ENCODE data around the gene KLHL34.

The KLHL34 gene

GRCh38 chrX:21658152-21658737 is at the start of gene KLHL34:
Gene KLHL34, minus strand, starts transcription at chrX:21658330. Its CDS starts 542 bp downstream, at chrX:21657788.
- Histone ChIP-seq H3K4me1 (ENCODE audit: control insufficient read depth, insufficient read depth, low read length) (no peaks in the 10 kb centered on the region), H3K9ac (ENCODE audit: low read length) (no peak within 1 kb of the TSS), H3K27me3 (ENCODE audit: control insufficient read depth, insufficient read depth, low read length) (peaks cover 13% of the 10 kb centered on the region), H3K9me3 (ENCODE audit: control insufficient read depth, low read length) (no peaks in the 10 kb centered on the region), H3K36me3 (ENCODE audit: control insufficient read depth, insufficient read depth, low read length) (no peaks in the 10 kb centered on the region), H3K4me3 (ENCODE audit: low read length) (no peak within 1 kb of the TSS)

DNA sequence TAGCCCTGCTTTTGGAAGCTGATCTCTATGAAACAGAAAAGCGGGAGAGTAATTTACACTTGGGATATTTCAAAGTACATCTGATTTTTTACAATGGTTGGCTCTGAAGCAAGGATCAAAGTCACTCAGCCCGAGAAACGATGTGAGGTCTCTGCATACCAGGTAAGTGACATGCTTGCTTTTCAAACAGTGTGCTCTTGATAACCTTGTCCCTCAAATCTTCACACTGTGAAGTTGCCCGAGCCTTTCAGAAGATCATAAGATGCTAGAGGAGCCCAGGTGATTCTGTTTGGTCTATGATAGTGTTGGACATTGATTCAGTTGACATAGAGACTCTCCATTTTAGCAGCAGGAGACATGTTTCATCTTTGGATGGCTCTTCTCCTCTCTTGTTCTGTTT is 47.1 kb upstream of the KLHL34 start:
- Histone ChIP-seq H3K27me3 (ENCODE audit: control insufficient read depth, insufficient read depth, low read length) (no peaks in the 10 kb centered on the region), H3K36me3 (ENCODE audit: control insufficient read depth, insufficient read depth, low read length) (no peaks in the 10 kb centered on the region), H3K4me3 (ENCODE audit: low read length) (no peak overlapping the region), H3K9ac (ENCODE audit: low read length) (no peak overlapping the region), H3K9me3 (ENCODE audit: control insufficient read depth, low read length) (no peaks in the 10 kb centered on the region), H3K4me1 (ENCODE audit: control insufficient read depth, insufficient read depth, low read length) (no peaks in the 10 kb centered on the region)

- Histone ChIP-seq H3K4me1 (ENCODE audit: control insufficient read depth, insufficient read depth, low read length) (no peaks in the 10 kb centered on the region), H3K9ac (ENCODE audit: low read length) (no peak overlapping the region), H3K36me3 (ENCODE audit: control insufficient read depth, insufficient read depth, low read length) (no peaks in the 10 kb centered on the region), H3K27me3 (ENCODE audit: control insufficient read depth, insufficient read depth, low read length) (no peaks in the 10 kb centered on the region), H3K9me3 (ENCODE audit: control insufficient read depth, low read length) (no peaks in the 10 kb centered on the region), H3K4me3 (ENCODE audit: low read length) (no peak overlapping the region)
Observed at GRCh38 chrX:21702725-21703124, 44.6 kb upstream of the KLHL34 start.

- Histone ChIP-seq H3K36me3 (ENCODE audit: control insufficient read depth, insufficient read depth, low read length) (no peaks in the 10 kb centered on the region), H3K4me1 (ENCODE audit: control insufficient read depth, insufficient read depth, low read length) (no peaks in the 10 kb centered on the region), H3K27me3 (ENCODE audit: control insufficient read depth, insufficient read depth, low read length) (no peaks in the 10 kb centered on the region), H3K9me3 (ENCODE audit: control insufficient read depth, low read length) (no peaks in the 10 kb centered on the region), H3K9ac (ENCODE audit: low read length) (no peak overlapping the region), H3K4me3 (ENCODE audit: low read length) (no peak overlapping the region)
Observed at GRCh38 chrX:21700967-21701366, 42.8 kb upstream of the KLHL34 start.

GRCh38 chrX:21700275-21700674 is 42.1 kb upstream of the KLHL34 start:
- H3K36me3 ChIP-seq (ENCODE audit: control insufficient read depth, insufficient read depth, low read length): no peaks in the 10 kb centered on the region
- H3K9ac ChIP-seq (ENCODE audit: low read length): no peak overlapping the region
- no peaks in the 10 kb centered on the region for H3K9me3 ChIP-seq (ENCODE audit: control insufficient read depth, low read length)
- no peaks in the 10 kb centered on the region for H3K4me1 ChIP-seq (ENCODE audit: control insufficient read depth, insufficient read depth, low read length)
- no peaks in the 10 kb centered on the region for H3K27me3 ChIP-seq (ENCODE audit: control insufficient read depth, insufficient read depth, low read length)
- H3K4me3 ChIP-seq (ENCODE audit: low read length): no peak overlapping the region

DNA sequence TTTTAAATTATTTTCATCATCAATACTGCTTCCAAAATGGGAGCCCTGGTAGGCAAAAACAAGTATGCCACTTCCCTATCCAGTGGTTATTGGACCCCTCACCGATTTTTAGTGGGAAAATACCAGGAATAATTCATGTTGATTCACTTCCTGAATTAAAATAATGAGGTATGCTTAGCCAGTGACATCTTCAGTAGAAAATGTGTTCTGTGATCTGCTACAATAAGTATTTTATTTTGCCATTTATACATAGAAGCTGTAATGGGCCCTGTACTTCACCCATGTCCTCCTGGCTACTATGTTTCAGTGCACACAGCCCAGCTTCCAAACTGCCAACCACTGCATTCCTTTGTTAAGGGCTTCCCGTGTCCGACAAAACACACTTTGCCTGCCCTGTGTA is 41.0 kb upstream of the KLHL34 start:
- H3K9me3 ChIP-seq (ENCODE audit: control insufficient read depth, low read length): no peaks in the 10 kb centered on the region
- H3K36me3 ChIP-seq (ENCODE audit: control insufficient read depth, insufficient read depth, low read length): no peaks in the 10 kb centered on the region
- H3K4me1 ChIP-seq (ENCODE audit: control insufficient read depth, insufficient read depth, low read length): no peaks in the 10 kb centered on the region
- H3K9ac ChIP-seq (ENCODE audit: low read length): no peak overlapping the region
- no peak overlapping the region for H3K4me3 ChIP-seq (ENCODE audit: low read length)
- no peaks in the 10 kb centered on the region for H3K27me3 ChIP-seq (ENCODE audit: control insufficient read depth, insufficient read depth, low read length)

DNA sequence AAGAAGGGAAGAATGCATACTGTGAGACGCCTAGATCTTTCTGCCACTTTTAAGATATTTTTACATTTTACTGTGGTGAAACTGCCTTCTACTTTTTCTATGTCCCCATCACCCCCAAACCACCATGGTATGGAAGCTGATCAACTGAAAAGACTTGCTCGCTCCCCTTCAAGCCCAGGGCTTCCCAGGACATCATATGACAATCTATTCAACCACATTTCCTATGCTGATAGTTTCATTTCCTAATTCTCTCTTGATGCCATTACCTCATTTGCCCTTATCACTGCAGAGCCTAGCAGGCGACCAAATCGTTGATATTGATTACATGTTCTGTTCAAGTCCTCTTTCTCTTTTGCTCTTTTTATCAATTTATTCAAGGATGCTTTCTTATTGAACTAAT is 40.1 kb upstream of the KLHL34 start:
- Histone ChIP-seq H3K27me3 (ENCODE audit: control insufficient read depth, insufficient read depth, low read length) (no peaks in the 10 kb centered on the region), H3K4me3 (ENCODE audit: low read length) (no peak overlapping the region), H3K36me3 (ENCODE audit: control insufficient read depth, insufficient read depth, low read length) (no peaks in the 10 kb centered on the region), H3K9ac (ENCODE audit: low read length) (no peak overlapping the region), H3K4me1 (ENCODE audit: control insufficient read depth, insufficient read depth, low read length) (no peaks in the 10 kb centered on the region), H3K9me3 (ENCODE audit: control insufficient read depth, low read length) (no peaks in the 10 kb centered on the region)

DNA sequence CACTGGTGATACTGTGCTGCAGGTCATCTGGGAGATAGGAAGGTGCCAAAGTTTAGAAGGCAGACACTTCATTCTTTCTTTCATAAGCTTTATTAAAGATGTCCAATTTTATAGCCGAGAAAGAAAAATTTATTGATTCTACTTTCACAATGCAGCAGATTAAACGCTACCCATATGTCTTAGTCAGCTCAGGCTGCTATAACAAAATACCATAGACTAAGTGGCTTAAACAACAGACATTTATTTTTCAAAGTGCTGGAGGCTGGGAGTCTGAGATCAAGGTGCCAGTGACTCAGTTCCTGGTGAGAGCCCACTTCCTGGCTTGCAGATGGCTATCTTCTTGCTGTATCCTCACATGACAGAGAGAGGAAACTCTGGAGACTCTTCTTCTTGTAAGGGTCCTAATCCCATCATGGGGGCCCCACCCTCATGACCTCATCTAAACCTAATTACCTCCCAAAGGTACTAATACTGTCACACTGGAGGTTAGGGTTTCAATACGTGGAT is 33.4 kb upstream of the KLHL34 start:
- Histone ChIP-seq H3K27me3 (ENCODE audit: control insufficient read depth, insufficient read depth, low read length) (no peaks in the 10 kb centered on the region), H3K9me3 (ENCODE audit: control insufficient read depth, low read length) (no peaks in the 10 kb centered on the region), H3K9ac (ENCODE audit: low read length) (no peak overlapping the region), H3K36me3 (ENCODE audit: control insufficient read depth, insufficient read depth, low read length) (no peaks in the 10 kb centered on the region), H3K4me3 (ENCODE audit: low read length) (no peak overlapping the region), H3K4me1 (ENCODE audit: control insufficient read depth, insufficient read depth, low read length) (no peaks in the 10 kb centered on the region)

DNA sequence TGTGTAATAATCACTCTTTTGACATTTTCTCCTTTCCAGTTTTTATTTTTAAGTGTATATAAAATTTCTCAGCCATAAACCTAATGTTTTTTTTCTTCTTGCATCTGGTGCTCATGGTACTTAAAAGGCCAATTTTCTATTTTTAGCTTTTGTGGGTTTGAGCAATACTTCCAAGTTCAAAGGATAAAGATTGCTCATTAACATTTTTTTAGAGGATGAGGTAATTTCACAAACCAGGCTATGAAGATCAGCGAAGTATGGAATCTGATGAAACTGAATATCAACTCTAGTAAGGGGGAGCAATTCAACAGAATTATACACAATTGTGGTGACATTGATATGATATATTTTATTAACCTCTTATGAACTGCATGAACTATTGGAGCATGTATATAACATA is 25.8 kb upstream of the KLHL34 start:
- H3K9ac ChIP-seq (ENCODE audit: low read length): no peak overlapping the region
- H3K4me3 ChIP-seq (ENCODE audit: low read length): no peak overlapping the region
- H3K9me3 ChIP-seq (ENCODE audit: control insufficient read depth, low read length): no peaks in the 10 kb centered on the region

DNA sequence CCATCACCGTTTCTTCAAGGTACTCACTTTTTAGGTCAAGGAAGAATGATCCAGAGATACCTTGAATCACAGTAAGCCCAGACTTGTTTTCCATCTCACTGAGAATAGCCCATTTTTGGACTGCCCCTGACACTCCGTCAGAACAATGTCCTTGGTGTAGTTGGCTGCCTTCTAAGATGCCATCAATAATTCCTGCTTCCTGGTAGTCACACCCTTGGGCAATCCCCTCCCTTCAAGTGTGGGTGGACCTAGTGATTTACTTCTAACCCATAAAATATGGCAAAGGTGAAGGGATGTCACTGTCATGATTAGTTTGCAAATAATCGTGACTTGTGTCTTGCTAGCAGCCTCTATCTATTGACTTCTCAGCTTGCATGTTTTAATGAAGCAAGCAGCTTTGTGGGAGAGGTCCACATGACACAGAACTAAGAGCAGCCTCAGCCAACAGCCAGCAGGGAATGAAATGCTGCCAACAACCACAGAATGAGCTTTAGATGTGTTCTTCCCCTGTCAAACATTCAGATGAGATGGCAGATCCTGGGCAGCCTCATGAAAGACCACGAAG is 20.0 kb upstream of the KLHL34 start:
- Histone ChIP-seq H3K9me3 (ENCODE audit: control insufficient read depth, low read length) (no peaks in the 10 kb centered on the region), H3K27me3 (ENCODE audit: control insufficient read depth, insufficient read depth, low read length) (no peaks in the 10 kb centered on the region)

More for the DNA sequence above, 25.8 kb upstream of the KLHL34 start:
- no peaks in the 10 kb centered on the region for H3K4me1 ChIP-seq (ENCODE audit: control insufficient read depth, insufficient read depth, low read length)
- H3K36me3 ChIP-seq (ENCODE audit: control insufficient read depth, insufficient read depth, low read length): no peaks in the 10 kb centered on the region
- no peaks in the 10 kb centered on the region for H3K27me3 ChIP-seq (ENCODE audit: control insufficient read depth, insufficient read depth, low read length)

DNA sequence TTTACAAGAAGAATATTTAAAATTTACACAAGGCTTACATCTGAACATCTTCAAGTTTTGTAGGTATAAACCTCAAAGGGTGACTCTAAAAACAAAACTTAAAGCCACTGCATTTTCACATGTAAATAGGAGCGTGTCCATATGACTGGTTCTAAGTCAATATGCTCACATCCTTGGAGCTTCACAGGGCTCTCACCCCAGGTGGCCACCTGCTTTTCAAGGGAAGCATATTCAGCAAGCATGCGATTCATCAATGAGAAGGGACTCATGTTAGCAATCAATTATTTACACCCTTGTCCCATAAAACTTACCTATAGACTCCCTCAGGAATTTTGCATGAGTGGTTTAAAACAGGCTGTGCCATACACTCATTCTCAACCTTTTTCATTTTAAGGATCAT is 17.8 kb upstream of the KLHL34 start:
- H3K27me3 ChIP-seq (ENCODE audit: control insufficient read depth, insufficient read depth, low read length): no peaks in the 10 kb centered on the region
- no peaks in the 10 kb centered on the region for H3K36me3 ChIP-seq (ENCODE audit: control insufficient read depth, insufficient read depth, low read length)
- no peak overlapping the region for H3K4me3 ChIP-seq (ENCODE audit: low read length)
- no peak overlapping the region for H3K9ac ChIP-seq (ENCODE audit: low read length)
- H3K4me1 ChIP-seq (ENCODE audit: control insufficient read depth, insufficient read depth, low read length): no peaks in the 10 kb centered on the region
- H3K9me3 ChIP-seq (ENCODE audit: control insufficient read depth, low read length): no peaks in the 10 kb centered on the region

More for the DNA sequence above, 20.0 kb upstream of the KLHL34 start:
- Histone ChIP-seq H3K4me3 (ENCODE audit: low read length) (no peak overlapping the region), H3K9ac (ENCODE audit: low read length) (no peak overlapping the region), H3K4me1 (ENCODE audit: control insufficient read depth, insufficient read depth, low read length) (no peaks in the 10 kb centered on the region), H3K36me3 (ENCODE audit: control insufficient read depth, insufficient read depth, low read length) (no peaks in the 10 kb centered on the region)

DNA sequence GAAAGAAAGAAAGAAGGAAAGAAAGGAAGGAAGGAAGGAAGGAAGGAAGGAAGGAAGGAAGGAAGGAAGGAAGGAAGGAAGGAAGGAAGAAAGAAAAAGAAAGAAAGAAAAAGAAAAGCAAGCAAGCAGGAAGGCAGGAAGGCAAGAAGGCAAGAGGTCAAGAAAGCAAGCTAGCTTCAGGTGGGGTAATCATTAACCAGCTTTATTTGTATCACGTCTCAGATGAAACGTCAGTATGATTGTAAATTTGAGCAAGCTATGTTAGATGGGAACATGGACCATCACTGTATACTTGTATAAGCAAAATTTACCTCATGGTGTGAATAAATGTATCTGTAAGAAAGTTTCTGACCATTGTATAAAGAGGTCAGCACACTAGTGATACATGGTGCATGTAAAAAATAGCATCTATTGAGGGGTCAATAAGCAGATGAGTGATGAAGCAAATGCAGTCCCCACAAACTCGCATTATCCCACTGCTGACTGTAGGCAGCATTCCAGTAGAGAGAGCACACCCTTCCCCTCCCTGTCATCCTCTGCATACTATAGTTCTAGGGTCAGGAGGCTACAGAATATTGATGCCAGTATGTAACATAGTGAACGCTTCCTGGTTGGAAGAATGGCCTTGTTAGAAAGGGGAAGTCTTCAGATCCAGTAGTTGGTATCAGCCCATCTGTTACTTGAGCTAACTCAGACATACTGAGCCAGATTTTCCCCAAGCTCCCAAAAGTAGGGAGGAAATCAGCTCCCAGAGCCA is 16.5 kb upstream of the KLHL34 start:
- Histone ChIP-seq H3K36me3 (ENCODE audit: control insufficient read depth, insufficient read depth, low read length) (no peaks in the 10 kb centered on the region), H3K9me3 (ENCODE audit: control insufficient read depth, low read length) (no peaks in the 10 kb centered on the region), H3K27me3 (ENCODE audit: control insufficient read depth, insufficient read depth, low read length) (no peaks in the 10 kb centered on the region), H3K4me3 (ENCODE audit: low read length) (no peak overlapping the region), H3K9ac (ENCODE audit: low read length) (no peak overlapping the region), H3K4me1 (ENCODE audit: control insufficient read depth, insufficient read depth, low read length) (no peaks in the 10 kb centered on the region)
